ENCODE data around the gene SYNE1.
A peak's percentile ranks its signal among the peaks of the same experiment; 100 is the strongest.
"Not testable (repeated sequence)": the region's sequence is repeated elsewhere in the genome, so short reads cannot be mapped to it uniquely, and the experiment has no call there.

Gene SYNE1

GRCh38 chr6:152563177-152563576 is 74.0 kb downstream of the SYNE1 start:
- DNase-seq = no peak

- DNase-seq = not testable (repeated sequence)
Observed at GRCh38 chr6:152558798-152559197, 78.4 kb downstream of the SYNE1 start.

- DNase-seq = no peak
Observed at GRCh38 chr6:152557502-152557901, 79.7 kb downstream of the SYNE1 start.

GRCh38 chr6:152554851-152555250 is 82.3 kb downstream of the SYNE1 start:
- no peak for DNase-seq

- peak; percentile 67 to 75 for DNase-seq
Observed at GRCh38 chr6:152552616-152553209, 84.4 kb downstream of the SYNE1 start.

GRCh38 chr6:152543519-152543918 is 93.6 kb downstream of the SYNE1 start:
- DNase-seq = no peak

- DNase-seq = no peak
Observed at GRCh38 chr6:152540381-152540780, 96.8 kb downstream of the SYNE1 start.

GRCh38 chr6:152534541-152534940 is 102.6 kb downstream of the SYNE1 start:
- DNase-seq = no peak

GRCh38 chr6:152532556-152533422 is 104.4 kb downstream of the SYNE1 start:
- no peak for DNase-seq

- DNase-seq = no peak
Observed at GRCh38 chr6:152531659-152532058, 105.5 kb downstream of the SYNE1 start.

- DNase-seq = no peak
Observed at GRCh38 chr6:152529369-152529768, 107.8 kb downstream of the SYNE1 start.

- DNase-seq = not testable (repeated sequence)
Observed at GRCh38 chr6:152514120-152514519, 123.0 kb downstream of the SYNE1 start.

- DNase-seq = no peak
Observed at GRCh38 chr6:152509916-152510315, 127.2 kb downstream of the SYNE1 start.

GRCh38 chr6:152508477-152508876 is 128.7 kb downstream of the SYNE1 start:
- DNase-seq = no peak

- DNase-seq = no peak
Observed at GRCh38 chr6:152503546-152503945, 133.6 kb downstream of the SYNE1 start.

GRCh38 chr6:152502421-152503188 is 134.6 kb downstream of the SYNE1 start:
- DNase-seq = no peak

- DNase-seq = no peak
Observed at GRCh38 chr6:152499931-152500330, 137.2 kb downstream of the SYNE1 start.

GRCh38 chr6:152496731-152497130 is 140.4 kb downstream of the SYNE1 start:
- no peak for DNase-seq

GRCh38 chr6:152495456-152495855 is 141.7 kb downstream of the SYNE1 start:
- not testable (repeated sequence) for DNase-seq

- not testable (repeated sequence) for DNase-seq
Observed at GRCh38 chr6:152492281-152492680, 144.9 kb downstream of the SYNE1 start.

- DNase-seq = not testable (repeated sequence)
Observed at GRCh38 chr6:152491501-152491900, 145.7 kb downstream of the SYNE1 start.

- not testable (repeated sequence) for DNase-seq
Observed at GRCh38 chr6:152490971-152491378, 146.2 kb downstream of the SYNE1 start.

- no peak for DNase-seq
Observed at GRCh38 chr6:152484806-152485205, 152.4 kb downstream of the SYNE1 start.

- DNase-seq = no peak
Observed at GRCh38 chr6:152482289-152482688, 154.9 kb downstream of the SYNE1 start.

Measured in Kasumi-1 (cell line).